ENCODE measurements around the gene RHOH.

The RHOH gene

DNA sequence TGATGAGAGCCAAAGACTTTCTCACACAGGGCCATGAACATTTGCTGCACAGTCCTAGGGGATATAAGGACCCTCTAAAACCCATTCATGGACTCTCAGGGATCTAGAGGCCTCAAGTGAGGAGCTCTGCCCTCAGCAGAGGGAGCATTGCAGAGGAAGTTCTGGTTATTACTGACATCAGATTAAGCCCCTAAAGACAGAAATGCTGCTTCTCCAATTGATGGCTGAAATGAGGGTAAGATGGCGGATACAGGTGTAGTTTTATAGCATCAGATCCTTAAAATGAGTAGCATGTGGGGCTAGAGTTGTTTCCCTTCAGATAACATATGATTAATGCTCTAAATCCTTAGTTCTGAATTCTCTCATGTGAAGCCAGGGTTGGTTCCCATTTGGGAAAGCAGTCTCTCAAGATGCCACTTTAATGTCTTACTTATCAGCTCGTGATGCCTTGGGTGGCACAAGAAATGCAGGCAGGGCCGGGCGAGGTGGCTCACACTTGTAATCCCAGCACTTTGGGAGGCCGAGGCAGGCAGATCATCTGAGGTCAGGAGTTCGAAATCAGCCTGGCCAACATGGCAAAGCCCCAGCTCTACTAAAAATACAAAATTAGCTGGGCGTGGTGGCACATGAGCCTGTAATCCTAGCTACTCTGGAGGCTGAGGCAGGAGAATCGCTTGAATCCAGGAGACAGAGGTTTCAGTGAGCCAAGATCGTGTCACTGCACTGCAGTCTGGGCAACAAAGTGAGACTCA is 7.9 kb downstream of the RHOH start:
- in situ Hi-C loops (cut with HindIII; ENCODE audit: low sequenced_read_pairs): no loop called here
- no peak overlapping the region for H3K4me3 ChIP-seq (ENCODE audit: low read depth, low read length)
- no peak for DNase-seq (ENCODE audit: low read depth)
- TF ChIP-seq, protein P1, sequence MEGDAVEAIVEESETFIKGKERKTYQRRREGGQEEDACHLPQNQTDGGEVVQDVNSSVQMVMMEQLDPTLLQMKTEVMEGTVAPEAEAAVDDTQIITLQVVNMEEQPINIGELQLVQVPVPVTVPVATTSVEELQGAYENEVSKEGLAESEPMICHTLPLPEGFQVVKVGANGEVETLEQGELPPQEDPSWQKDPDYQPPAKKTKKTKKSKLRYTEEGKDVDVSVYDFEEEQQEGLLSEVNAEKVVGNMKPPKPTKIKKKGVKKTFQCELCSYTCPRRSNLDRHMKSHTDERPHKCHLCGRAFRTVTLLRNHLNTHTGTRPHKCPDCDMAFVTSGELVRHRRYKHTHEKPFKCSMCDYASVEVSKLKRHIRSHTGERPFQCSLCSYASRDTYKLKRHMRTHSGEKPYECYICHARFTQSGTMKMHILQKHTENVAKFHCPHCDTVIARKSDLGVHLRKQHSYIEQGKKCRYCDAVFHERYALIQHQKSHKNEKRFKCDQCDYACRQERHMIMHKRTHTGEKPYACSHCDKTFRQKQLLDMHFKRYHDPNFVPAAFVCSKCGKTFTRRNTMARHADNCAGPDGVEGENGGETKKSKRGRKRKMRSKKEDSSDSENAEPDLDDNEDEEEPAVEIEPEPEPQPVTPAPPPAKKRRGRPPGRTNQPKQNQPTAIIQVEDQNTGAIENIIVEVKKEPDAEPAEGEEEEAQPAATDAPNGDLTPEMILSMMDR (IDR thresholded peaks at IDR 0.05; ENCODE audit: low read depth, low read length, missing control alignments): no peak

DNA sequence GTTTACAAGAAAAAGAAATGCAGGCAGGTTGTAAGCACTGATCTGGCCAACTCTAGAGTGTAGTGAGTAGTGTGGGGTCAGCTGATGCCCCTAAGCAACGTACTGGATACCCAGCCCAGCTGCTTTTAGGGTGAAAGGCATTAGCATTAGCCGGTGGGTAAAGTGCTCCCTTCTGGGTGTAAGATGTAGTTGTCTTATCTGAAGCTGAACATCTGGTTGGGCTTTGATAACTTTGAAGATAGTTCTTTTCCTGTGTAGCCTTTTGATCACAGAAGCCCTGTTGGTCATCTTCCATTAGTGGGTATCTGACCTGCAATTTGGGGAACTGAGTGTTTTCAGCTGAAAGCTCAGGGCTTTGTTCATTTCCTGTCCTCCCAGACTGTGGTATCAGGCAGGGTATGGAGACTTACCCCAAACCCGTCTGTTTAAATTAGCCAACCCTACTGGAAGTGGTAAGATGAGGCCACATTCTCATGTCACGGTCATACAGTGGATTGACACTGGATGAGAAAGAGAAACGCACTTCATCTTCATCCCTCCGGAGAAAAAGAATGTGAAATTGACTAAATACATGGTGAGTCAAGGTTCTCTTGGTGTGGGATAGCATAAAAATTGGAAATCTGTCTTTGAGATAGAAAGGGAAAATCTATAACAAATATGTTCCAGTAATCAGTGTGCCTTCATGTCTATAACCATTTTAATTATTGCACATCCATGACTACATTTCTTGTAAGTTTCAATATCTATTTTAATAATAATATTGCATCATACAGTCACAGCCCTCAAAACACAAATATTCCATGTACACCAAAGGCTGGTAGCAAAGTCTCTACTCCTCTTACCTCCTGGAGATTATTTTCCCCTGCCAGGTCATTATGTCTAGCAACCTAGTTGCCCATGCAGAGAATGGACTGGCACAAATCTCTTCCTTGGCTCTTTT is 8.7 kb downstream of the RHOH start:
- H3K4me3 ChIP-seq (ENCODE audit: low read depth, low read length): no peak overlapping the region
- TF ChIP-seq, protein P1 (IDR thresholded peaks at IDR 0.05; ENCODE audit: low read depth, low read length, missing control alignments): no peak
- no peak for DNase-seq (ENCODE audit: low read depth)
- in situ Hi-C loops (cut with HindIII; ENCODE audit: low sequenced_read_pairs): no loop called here

DNA sequence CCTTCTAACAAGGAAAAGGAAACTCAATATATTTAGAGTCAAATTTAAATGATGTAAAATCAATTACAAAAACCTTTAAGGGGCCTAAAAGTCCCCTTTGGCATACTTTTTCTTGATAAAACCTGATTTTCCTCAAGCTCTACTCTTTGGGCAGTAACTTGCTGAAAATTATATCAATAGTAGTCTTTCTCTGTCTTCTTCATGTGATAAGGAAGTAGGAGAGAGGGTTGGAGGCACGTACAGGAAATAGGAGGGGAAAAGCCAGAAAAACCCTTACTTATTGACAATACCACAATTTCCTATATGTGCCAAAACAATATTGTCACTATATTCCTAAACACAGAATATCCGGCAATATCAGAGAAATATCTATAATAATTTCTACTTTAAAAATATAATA is 9.6 kb downstream of the RHOH start:
- TF ChIP-seq, protein P1 (IDR thresholded peaks at IDR 0.05; ENCODE audit: low read depth, low read length, missing control alignments): no peak
- in situ Hi-C loops (cut with HindIII; ENCODE audit: low sequenced_read_pairs): no loop called here
- no peak overlapping the region for H3K4me3 ChIP-seq (ENCODE audit: low read depth, low read length)
- DNase-seq (ENCODE audit: low read depth): no peak

DNA sequence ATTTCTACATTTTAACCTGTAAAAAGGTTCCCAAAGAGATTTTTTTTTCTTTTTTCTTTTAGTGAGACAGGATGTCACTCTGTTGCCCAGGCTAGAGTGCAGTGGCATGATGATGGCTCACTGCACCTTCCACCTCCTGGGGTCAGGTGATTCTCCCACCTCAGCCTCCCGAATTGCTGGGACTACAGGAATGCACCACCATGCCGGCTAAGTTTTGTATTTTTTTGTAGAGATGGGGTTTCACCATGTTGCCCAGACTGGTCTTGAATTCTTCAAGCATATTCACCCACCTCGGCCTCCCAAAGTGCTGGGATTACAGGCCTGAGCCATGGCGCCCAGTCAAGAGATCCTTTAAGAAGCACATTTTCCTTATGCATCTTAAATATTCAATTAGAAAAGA is 12.6 kb downstream of the RHOH start:
- TF ChIP-seq, protein P1 (IDR thresholded peaks at IDR 0.05; ENCODE audit: low read depth, low read length, missing control alignments): no peak
- in situ Hi-C loops (cut with HindIII; ENCODE audit: low sequenced_read_pairs): no loop called here
- no peak for DNase-seq (ENCODE audit: low read depth)
- no peak overlapping the region for H3K4me3 ChIP-seq (ENCODE audit: low read depth, low read length)

DNA sequence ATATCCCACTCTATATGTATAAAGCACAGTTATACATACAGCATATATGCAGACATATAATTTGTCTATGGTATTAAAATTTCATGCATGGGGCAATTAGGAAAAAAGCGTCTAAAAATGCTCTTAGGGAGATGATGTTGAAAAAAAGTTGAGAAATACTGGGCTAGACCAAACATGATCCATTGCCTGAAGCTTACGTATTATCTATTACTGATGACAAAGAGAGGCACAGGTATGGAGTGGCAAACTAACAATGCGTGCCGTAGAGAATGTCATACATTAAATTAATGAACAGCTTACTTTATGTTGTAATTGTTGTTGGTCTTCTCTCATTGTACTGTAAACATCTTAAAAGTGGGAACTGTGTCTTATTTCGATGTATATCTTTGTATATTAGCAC is 13.9 kb downstream of the RHOH start:
- TF ChIP-seq, protein P1 (IDR thresholded peaks at IDR 0.05; ENCODE audit: low read depth, low read length, missing control alignments): no peak
- no peak overlapping the region for H3K4me3 ChIP-seq (ENCODE audit: low read depth, low read length)
- in situ Hi-C loops (cut with HindIII; ENCODE audit: low sequenced_read_pairs): no loop called here
- no peak for DNase-seq (ENCODE audit: low read depth)

DNA sequence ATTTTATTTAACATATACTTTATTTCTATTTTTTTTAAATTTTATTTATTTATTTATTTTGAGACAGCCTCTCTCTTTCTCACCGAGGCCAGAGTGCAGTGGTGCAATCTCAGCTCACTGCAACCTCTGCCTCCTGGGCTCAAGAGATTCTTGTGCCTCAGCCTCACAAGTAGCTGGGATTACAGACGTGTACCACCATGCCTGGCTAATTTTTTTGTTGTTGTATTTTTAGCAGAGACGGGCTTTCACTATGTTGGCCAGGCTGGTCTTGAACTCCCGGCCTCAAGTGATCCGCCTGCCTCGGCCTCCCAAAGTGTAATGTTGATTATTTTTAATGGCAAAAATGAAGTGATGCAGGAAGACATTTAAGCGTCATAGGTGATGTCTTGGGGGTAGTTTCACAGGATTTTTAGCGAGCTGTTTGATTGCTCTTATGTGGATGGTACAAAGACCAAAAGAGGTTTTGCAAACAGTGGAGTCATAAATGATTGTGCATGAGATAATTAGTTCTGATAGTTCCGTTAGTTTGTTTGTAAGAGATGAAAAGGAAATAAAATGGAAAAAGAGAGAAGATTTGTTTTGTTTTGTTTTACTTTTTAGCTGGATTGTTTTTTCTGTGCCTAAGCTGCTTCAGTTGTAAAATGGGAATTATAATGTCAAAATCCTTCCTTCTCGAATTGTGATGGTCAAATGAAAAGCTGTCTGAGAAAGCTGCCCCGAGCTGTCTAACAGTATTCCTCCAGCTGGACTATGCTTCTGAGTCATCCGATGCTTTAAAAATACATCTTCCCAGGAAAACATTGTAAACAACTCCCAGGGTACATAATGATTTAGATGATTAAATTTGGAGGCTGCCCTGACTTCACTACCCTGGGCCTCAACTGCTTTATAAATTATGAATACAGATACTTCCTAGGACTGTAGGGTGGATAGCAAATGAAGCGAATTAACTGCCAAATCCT is 14.7 kb downstream of the RHOH start:
- no peak overlapping the region for H3K4me3 ChIP-seq (ENCODE audit: low read depth, low read length)
- no peak for DNase-seq (ENCODE audit: low read depth)
- in situ Hi-C loops (cut with HindIII; ENCODE audit: low sequenced_read_pairs): no loop called here
- TF ChIP-seq, protein P1 (IDR thresholded peaks at IDR 0.05; ENCODE audit: low read depth, low read length, missing control alignments): no peak
